CD4-positive, alpha-beta T cell (primary cell): Measurements from ENCODE around the gene RAB6B. TPM values are rescaled to one million over a fixed set of nuclear protein-coding genes. Genes with fewer than 3 reads are reported as not detected.

Experiments used
- ATAC-seq: fragments of 200-7000 bp; cut with Tn5 transposase; one replicate; pipeline ENCODE4 v1.10.0; 2022; ENCODE audit warnings: mild to moderate bottlenecking; ENCODE audit not compliant: poor library complexity
- CTCF ChIA-PET: fragments of 350-600 bp; sonication (Branson Sonifier 250); formaldehyde crosslinking; loops from one replicate; lab custom pipeline; 2021; ENCODE audit warnings: antibody characterized with exemption, inconsistent platforms; lab: Charles Lee
- POLR2A ChIA-PET: fragments of 350-600 bp; sonication (Branson Sonifier 250); formaldehyde crosslinking; loops from one replicate; lab custom pipeline; 2021; ENCODE audit warnings: antibody characterized with exemption, inconsistent platforms; lab: Charles Lee
- DNase-seq, 14 experiments: peaks; one replicate each; pipeline ENCODE4 v3.0.0-alpha.2; 2013 to 2020; ENCODE audit warnings: mixed read lengths in 2 of 14
- H3K27ac ChIP-seq, 2 donors: one replicate each; pipeline versions ENCODE4 v1.5.1 to v1.7.0; 2013; ENCODE audit warnings: low read length in 2 of 2, low read depth in 1 of 2, mild to moderate bottlenecking in 1 of 2
- H3K27me3 ChIP-seq, 2 experiments: 1 replicate in 1 of 2; 2 replicates in 1 of 2; pipeline versions ENCODE4 v1.6.1 to v1.7.0; 2013; ENCODE audit warnings: low read length in 2 of 2, control low read depth in 1 of 2, mild to moderate bottlenecking in 1 of 2, moderate library complexity in 1 of 2; ENCODE audit not compliant: insufficient read depth in 2 of 2, control insufficient read depth in 1 of 2
- H3K36me3 ChIP-seq: one replicate; pipeline ENCODE4 v1.6.1; 2013; ENCODE audit warnings: low read length, control low read depth; ENCODE audit not compliant: insufficient read depth
- H3K4me1 ChIP-seq: one replicate; pipeline ENCODE4 v1.6.1; 2013; ENCODE audit warnings: low read length, control low read depth; ENCODE audit not compliant: insufficient read depth
- H3K4me3 ChIP-seq: one replicate; pipeline ENCODE4 v1.5.1; 2013; ENCODE audit warnings: mild to moderate bottlenecking, low read length, moderate library complexity
- H3K9me3 ChIP-seq, 2 experiments: 1 replicate in 1 of 2; 2 replicates in 1 of 2; pipeline versions ENCODE4 v1.6.1 to v1.7.0; 2013; ENCODE audit warnings: low read length in 2 of 2, mild to moderate bottlenecking in 2 of 2, control low read depth in 1 of 2, moderate library complexity in 1 of 2; ENCODE audit not compliant: control insufficient read depth in 1 of 2, insufficient read depth in 1 of 2
- H3K27ac Mint-ChIP-seq: one replicate; pipeline ENCODE4 v1.8.0; 2020; ENCODE audit warnings: mixed read lengths
- H3K27me3 Mint-ChIP-seq: one replicate; pipeline ENCODE4 v1.8.0; 2021; ENCODE audit warnings: mixed read lengths
- H3K36me3 Mint-ChIP-seq: one replicate; pipeline ENCODE4 v1.8.0; 2021; ENCODE audit warnings: low read depth, mixed read lengths
- H3K4me1 Mint-ChIP-seq: one replicate; pipeline ENCODE4 v1.8.0; 2021; ENCODE audit warnings: low read depth, mixed read lengths
- H3K4me3 Mint-ChIP-seq: one replicate; pipeline ENCODE4 v1.8.0; 2020; ENCODE audit warnings: mild to moderate bottlenecking, mixed read lengths
- H3K9me3 Mint-ChIP-seq: one replicate; pipeline ENCODE4 v1.8.0; 2020; ENCODE audit warnings: mixed read lengths
- intact Hi-C, 2 experiments: fragments of 100-400 bp; cut with DNase I in 1 of 2; cut with micrococcal nuclease in 1 of 2; formaldehyde crosslinking; loops; one replicate each; pipeline versions ENCODE4 v1.15.1 to v1.9.0; 2023 to 2025; cut with DNase I, micrococcal nuclease
- total RNA-seq, 174 experiments: library from RNA in 2 of 174; stranded (reverse) in 2 of 174; gene quantifications; one replicate each; pipeline ENCODE4 v1.2.3 and lab custom pipeline; 2021 to 2026
- TF ChIP-seq, protein P1 (sequence below): fragments of 200-600 bp; IDR thresholded peaks from one replicate; pipeline ENCODE4 v1.8.0; 2022; ENCODE audit warnings: antibody characterized with exemption, mild to moderate bottlenecking

RAB6B gene
- total RNA-seq, 2 experiments from 2014 or later: not detected

- no peaks in the 10 kb centered on the region for H3K4me1 ChIP-seq
- no peak overlapping the region for H3K4me3 ChIP-seq
- Mint-ChIP-seq H3K4me1 (no peaks in the 10 kb centered on the region), H3K27ac (no peak overlapping the region), H3K4me3 (no peak overlapping the region), H3K27me3 (no peaks in the 10 kb centered on the region), H3K9me3 (no peaks in the 10 kb centered on the region), H3K36me3 (no peaks in the 10 kb centered on the region)
- ChIA-PET CTCF (no interaction called here), POLR2A (no interaction called here)
- TF ChIP-seq, protein P1, sequence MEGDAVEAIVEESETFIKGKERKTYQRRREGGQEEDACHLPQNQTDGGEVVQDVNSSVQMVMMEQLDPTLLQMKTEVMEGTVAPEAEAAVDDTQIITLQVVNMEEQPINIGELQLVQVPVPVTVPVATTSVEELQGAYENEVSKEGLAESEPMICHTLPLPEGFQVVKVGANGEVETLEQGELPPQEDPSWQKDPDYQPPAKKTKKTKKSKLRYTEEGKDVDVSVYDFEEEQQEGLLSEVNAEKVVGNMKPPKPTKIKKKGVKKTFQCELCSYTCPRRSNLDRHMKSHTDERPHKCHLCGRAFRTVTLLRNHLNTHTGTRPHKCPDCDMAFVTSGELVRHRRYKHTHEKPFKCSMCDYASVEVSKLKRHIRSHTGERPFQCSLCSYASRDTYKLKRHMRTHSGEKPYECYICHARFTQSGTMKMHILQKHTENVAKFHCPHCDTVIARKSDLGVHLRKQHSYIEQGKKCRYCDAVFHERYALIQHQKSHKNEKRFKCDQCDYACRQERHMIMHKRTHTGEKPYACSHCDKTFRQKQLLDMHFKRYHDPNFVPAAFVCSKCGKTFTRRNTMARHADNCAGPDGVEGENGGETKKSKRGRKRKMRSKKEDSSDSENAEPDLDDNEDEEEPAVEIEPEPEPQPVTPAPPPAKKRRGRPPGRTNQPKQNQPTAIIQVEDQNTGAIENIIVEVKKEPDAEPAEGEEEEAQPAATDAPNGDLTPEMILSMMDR: no peak
- DNase-seq: no peak
- H3K27ac ChIP-seq: no peak overlapping the region
- no peaks in the 10 kb centered on the region for H3K9me3 ChIP-seq
- ATAC-seq: no peak
- H3K27me3 ChIP-seq: no peaks in the 10 kb centered on the region
- H3K36me3 ChIP-seq: no peaks in the 10 kb centered on the region
- intact Hi-C loops: no loop called here
Observed at GRCh38 chr3:133850034-133850433, 45.6 kb downstream of the RAB6B start.

- no peak overlapping the region for H3K4me3 Mint-ChIP-seq
- intact Hi-C loops: no loop called here
- H3K36me3 ChIP-seq: no peaks in the 10 kb centered on the region
- TF ChIP-seq, protein P1: no peak
- ChIA-PET CTCF (no interaction called here), POLR2A (no interaction called here)
- H3K9me3 Mint-ChIP-seq: no peaks in the 10 kb centered on the region
- H3K4me1 Mint-ChIP-seq: no peaks in the 10 kb centered on the region
- no peak overlapping the region for H3K4me3 ChIP-seq
- H3K27ac ChIP-seq: no peak overlapping the region
- DNase-seq (no peak), ATAC-seq (no peak)
- no peak overlapping the region for H3K27ac Mint-ChIP-seq
- H3K27me3 Mint-ChIP-seq: no peaks in the 10 kb centered on the region
- H3K9me3 ChIP-seq: no peaks in the 10 kb centered on the region
- H3K36me3 Mint-ChIP-seq: no peaks in the 10 kb centered on the region
- no peaks in the 10 kb centered on the region for H3K27me3 ChIP-seq
- no peaks in the 10 kb centered on the region for H3K4me1 ChIP-seq
Observed at GRCh38 chr3:133849346-133849745, 46.3 kb downstream of the RAB6B start.

- no peaks in the 10 kb centered on the region for H3K9me3 Mint-ChIP-seq
- H3K27ac Mint-ChIP-seq: no peak overlapping the region
- no peaks in the 10 kb centered on the region for H3K4me1 Mint-ChIP-seq
- intact Hi-C loops: no loop called here
- DNase-seq (no peak), ATAC-seq (no peak)
- POLR2A ChIA-PET: no interaction called here
- Histone ChIP-seq H3K27ac (no peak overlapping the region), H3K4me1 (no peaks in the 10 kb centered on the region), H3K27me3 (peaks cover 0 to 2% of the 10 kb centered on the region in 2 experiments), H3K4me3 (no peak overlapping the region), H3K9me3 (no peaks in the 10 kb centered on the region), H3K36me3 (no peaks in the 10 kb centered on the region)
- CTCF ChIA-PET: no interaction called here
- TF ChIP-seq, protein P1: no peak
- H3K4me3 Mint-ChIP-seq: no peak overlapping the region
- no peaks in the 10 kb centered on the region for H3K27me3 Mint-ChIP-seq
- H3K36me3 Mint-ChIP-seq: no peaks in the 10 kb centered on the region
Observed at GRCh38 chr3:133845127-133845526, 50.6 kb downstream of the RAB6B start.
